Measurements from ENCODE around the gene PSMB5.

PSMB5 gene

DNA sequence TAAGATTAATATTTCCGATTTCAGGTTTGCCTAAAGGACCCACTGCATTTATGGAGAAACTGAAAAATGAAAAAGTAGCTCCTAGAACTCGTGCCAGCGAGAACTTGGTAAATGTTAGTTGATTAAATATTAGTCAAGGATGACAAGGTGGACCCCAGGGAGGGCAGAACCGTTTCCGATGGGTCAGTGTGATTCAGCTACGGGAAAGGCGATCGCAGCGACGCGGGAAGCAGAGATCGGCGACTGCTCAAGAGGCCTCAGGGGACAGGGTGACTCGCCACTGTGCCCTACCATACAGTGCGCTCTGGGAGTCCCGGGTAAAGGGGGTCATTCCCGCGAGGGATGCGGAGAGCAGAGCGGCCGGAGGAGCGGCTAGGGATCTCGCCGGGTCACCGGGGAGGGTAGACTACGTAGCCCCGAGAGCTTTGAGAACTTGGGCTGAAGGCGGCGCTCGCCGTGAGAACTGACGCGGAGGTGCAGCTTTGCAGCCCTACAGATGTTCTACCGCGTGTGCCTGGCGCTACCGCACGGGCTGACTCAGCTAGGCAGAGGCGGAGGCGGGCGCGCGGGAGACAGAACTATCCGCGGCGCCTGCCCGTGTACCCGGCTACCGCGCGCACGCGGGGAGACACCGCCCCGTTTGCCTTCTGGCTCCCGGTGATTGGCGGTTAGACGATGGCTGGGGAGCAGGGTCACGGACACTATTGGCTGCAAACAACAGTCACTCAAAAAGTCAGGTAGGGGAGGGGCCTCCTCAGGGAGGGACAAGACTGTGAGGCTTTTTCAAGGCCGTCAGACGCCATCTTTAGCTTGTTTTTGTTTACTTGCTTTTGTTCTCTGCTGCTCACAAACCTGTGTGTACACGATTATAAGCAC, 27.9 kb downstream of the PSMB5 start (continued):
- TF ChIP-seq, protein P1, sequence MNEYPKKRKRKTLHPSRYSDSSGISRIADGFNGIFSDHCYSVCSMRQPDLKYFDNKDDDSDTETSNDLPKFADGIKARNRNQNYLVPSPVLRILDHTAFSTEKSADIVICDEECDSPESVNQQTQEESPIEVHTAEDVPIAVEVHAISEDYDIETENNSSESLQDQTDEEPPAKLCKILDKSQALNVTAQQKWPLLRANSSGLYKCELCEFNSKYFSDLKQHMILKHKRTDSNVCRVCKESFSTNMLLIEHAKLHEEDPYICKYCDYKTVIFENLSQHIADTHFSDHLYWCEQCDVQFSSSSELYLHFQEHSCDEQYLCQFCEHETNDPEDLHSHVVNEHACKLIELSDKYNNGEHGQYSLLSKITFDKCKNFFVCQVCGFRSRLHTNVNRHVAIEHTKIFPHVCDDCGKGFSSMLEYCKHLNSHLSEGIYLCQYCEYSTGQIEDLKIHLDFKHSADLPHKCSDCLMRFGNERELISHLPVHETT (tag by site-specific recombination; IDR thresholded peaks at IDR 0.05): peak; percentile 93
- TF ChIP-seq ZNF521 (tag by site-specific recombination; IDR thresholded peaks at IDR 0.05) (no peak), HOXA7 (CRISPR knock-in tag; IDR thresholded peaks at IDR 0.05; ENCODE audit: borderline replicate concordance) (no peak), SCRT1 (tag by site-specific recombination; IDR thresholded peaks at IDR 0.05; ENCODE audit: borderline replicate concordance) (no peak), ZXDB (tag by site-specific recombination; IDR thresholded peaks at IDR 0.05) (peak; percentile 95), ZNF664 (tag by site-specific recombination; IDR thresholded peaks at IDR 0.05) (no peak), ZSCAN23 (tag by site-specific recombination; IDR thresholded peaks at IDR 0.05) (0 out of 2 replicates have a peak, but pooled peaks have one; percentile 67), MEIS1 (CRISPR knock-in tag; IDR thresholded peaks at IDR 0.05; ENCODE audit: borderline replicate concordance) (no peak), ZNF830 (tag by site-specific recombination; IDR thresholded peaks at IDR 0.05; ENCODE audit: low read depth) (no peak), ZNF433 (tag by site-specific recombination; IDR thresholded peaks at IDR 0.05; ENCODE audit: low read depth) (no peak), ZNF792 (tag by site-specific recombination; IDR thresholded peaks at IDR 0.05) (no peak), ZNF426 (tag by site-specific recombination; IDR thresholded peaks at IDR 0.05) (no peak), ZNF391 (tag by site-specific recombination; IDR thresholded peaks at IDR 0.05; ENCODE audit: borderline replicate concordance, low read depth) (0 out of 2 replicates have a peak, but pooled peaks have one; percentile 62), SP2 (tag by site-specific recombination; IDR thresholded peaks at IDR 0.05) (peak; percentile 97), ZNF629 (tag by site-specific recombination; IDR thresholded peaks at IDR 0.05) (peak; percentile 80), ZNF133 (tag by site-specific recombination; IDR thresholded peaks at IDR 0.05) (no peak), ZNF510 (tag by site-specific recombination; IDR thresholded peaks at IDR 0.05; ENCODE audit: insufficient replicate concordance) (no peak), ZBTB48 (tag by site-specific recombination; IDR thresholded peaks at IDR 0.05) (peak; percentile 91), ZNF10 (tag by site-specific recombination; IDR thresholded peaks at IDR 0.05) (peak; percentile 79), ZNF777 (tag by site-specific recombination; IDR thresholded peaks at IDR 0.05; ENCODE audit: borderline replicate concordance) (no peak), ZNF623 (tag by site-specific recombination; IDR thresholded peaks at IDR 0.05) (0 out of 2 replicates have a peak, but pooled peaks have one; percentile 17), ZNF324 (tag by site-specific recombination; IDR thresholded peaks at IDR 0.05) (peak; percentile 80; the same call in 1 of the 2 replicates), ZNF558 (tag by site-specific recombination; IDR thresholded peaks at IDR 0.05) (no peak), HOXD13 (CRISPR knock-in tag; IDR thresholded peaks at IDR 0.05; ENCODE audit: borderline replicate concordance) (no peak), BCL11B (tag by site-specific recombination; IDR thresholded peaks at IDR 0.05; ENCODE audit: low read depth) (no peak), SP7 (tag by site-specific recombination; IDR thresholded peaks at IDR 0.05) (peak; percentile 86)
- TF ChIP-seq, protein P2, sequence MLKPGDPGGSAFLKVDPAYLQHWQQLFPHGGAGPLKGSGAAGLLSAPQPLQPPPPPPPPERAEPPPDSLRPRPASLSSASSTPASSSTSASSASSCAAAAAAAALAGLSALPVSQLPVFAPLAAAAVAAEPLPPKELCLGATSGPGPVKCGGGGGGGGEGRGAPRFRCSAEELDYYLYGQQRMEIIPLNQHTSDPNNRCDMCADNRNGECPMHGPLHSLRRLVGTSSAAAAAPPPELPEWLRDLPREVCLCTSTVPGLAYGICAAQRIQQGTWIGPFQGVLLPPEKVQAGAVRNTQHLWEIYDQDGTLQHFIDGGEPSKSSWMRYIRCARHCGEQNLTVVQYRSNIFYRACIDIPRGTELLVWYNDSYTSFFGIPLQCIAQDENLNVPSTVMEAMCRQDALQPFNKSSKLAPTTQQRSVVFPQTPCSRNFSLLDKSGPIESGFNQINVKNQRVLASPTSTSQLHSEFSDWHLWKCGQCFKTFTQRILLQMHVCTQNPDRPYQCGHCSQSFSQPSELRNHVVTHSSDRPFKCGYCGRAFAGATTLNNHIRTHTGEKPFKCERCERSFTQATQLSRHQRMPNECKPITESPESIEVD (tag by site-specific recombination; IDR thresholded peaks at IDR 0.05): no peak
- TF ChIP-seq, protein P3, sequence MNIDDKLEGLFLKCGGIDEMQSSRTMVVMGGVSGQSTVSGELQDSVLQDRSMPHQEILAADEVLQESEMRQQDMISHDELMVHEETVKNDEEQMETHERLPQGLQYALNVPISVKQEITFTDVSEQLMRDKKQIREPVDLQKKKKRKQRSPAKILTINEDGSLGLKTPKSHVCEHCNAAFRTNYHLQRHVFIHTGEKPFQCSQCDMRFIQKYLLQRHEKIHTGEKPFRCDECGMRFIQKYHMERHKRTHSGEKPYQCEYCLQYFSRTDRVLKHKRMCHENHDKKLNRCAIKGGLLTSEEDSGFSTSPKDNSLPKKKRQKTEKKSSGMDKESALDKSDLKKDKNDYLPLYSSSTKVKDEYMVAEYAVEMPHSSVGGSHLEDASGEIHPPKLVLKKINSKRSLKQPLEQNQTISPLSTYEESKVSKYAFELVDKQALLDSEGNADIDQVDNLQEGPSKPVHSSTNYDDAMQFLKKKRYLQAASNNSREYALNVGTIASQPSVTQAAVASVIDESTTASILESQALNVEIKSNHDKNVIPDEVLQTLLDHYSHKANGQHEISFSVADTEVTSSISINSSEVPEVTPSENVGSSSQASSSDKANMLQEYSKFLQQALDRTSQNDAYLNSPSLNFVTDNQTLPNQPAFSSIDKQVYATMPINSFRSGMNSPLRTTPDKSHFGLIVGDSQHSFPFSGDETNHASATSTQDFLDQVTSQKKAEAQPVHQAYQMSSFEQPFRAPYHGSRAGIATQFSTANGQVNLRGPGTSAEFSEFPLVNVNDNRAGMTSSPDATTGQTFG (tag by site-specific recombination; IDR thresholded peaks at IDR 0.05; ENCODE audit: borderline replicate concordance): no peak
- TF ChIP-seq, protein P4, sequence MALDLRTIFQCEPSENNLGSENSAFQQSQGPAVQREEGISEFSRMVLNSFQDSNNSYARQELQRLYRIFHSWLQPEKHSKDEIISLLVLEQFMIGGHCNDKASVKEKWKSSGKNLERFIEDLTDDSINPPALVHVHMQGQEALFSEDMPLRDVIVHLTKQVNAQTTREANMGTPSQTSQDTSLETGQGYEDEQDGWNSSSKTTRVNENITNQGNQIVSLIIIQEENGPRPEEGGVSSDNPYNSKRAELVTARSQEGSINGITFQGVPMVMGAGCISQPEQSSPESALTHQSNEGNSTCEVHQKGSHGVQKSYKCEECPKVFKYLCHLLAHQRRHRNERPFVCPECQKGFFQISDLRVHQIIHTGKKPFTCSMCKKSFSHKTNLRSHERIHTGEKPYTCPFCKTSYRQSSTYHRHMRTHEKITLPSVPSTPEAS (tag by site-specific recombination; IDR thresholded peaks at IDR 0.05): 0 out of 2 replicates have a peak, but pooled peaks have one; percentile 15
- TF ChIP-seq, protein P5, sequence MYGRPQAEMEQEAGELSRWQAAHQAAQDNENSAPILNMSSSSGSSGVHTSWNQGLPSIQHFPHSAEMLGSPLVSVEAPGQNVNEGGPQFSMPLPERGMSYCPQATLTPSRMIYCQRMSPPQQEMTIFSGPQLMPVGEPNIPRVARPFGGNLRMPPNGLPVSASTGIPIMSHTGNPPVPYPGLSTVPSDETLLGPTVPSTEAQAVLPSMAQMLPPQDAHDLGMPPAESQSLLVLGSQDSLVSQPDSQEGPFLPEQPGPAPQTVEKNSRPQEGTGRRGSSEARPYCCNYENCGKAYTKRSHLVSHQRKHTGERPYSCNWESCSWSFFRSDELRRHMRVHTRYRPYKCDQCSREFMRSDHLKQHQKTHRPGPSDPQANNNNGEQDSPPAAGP (tag by site-specific recombination; IDR thresholded peaks at IDR 0.05): no peak; the same call in 1 of the 2 replicates

All from HEK293 (cell line).